ENCODE data around the gene GARNL3.

GARNL3 gene

GRCh38 chr9:127224178-127224882 is 40.2 kb upstream of the GARNL3 start (continued):
- TF ChIP-seq PRDM6 (tag by site-specific recombination; IDR thresholded peaks at IDR 0.05) = no peak
- no peak for TF ChIP-seq ZNF621 (tag by site-specific recombination; IDR thresholded peaks at IDR 0.05)
- no peak for TF ChIP-seq GFI1B (tag by site-specific recombination; IDR thresholded peaks at IDR 0.05)
- peak; percentile 84 for TF ChIP-seq KLF1 (tag by site-specific recombination; IDR thresholded peaks at IDR 0.05)
- peak; percentile 54; the same call in 1 of the 2 replicates for TF ChIP-seq ZBTB8A (tag by site-specific recombination; IDR thresholded peaks at IDR 0.05)
- TF ChIP-seq ZNF416 (tag by site-specific recombination; IDR thresholded peaks at IDR 0.05) = no peak
- TF ChIP-seq ZNF785 (tag by site-specific recombination; IDR thresholded peaks at IDR 0.05) = peak; percentile 79; the same call in 1 of the 2 replicates
- no peak for TF ChIP-seq ZNF791 (tag by site-specific recombination; IDR thresholded peaks at IDR 0.05)
- no peak for TF ChIP-seq ZNF157 (tag by site-specific recombination; IDR thresholded peaks at IDR 0.05)
- no peak for TF ChIP-seq ZNF18 (tag by site-specific recombination; IDR thresholded peaks at IDR 0.05)
- TF ChIP-seq RBAK (tag by site-specific recombination; IDR thresholded peaks at IDR 0.05) = no peak
- TF ChIP-seq ZNF501 (tag by site-specific recombination; IDR thresholded peaks at IDR 0.05) = no peak
- peak; percentile 39; the same call in 1 of the 2 replicates for TF ChIP-seq ZBTB7A (tag by site-specific recombination; IDR thresholded peaks at IDR 0.05; ENCODE audit: low read depth)
- TF ChIP-seq KLF8 (tag by site-specific recombination; IDR thresholded peaks at IDR 0.05) = peak; percentile 96
- TF ChIP-seq ZNF707 (tag by site-specific recombination; IDR thresholded peaks at IDR 0.05) = no peak
- TF ChIP-seq ZNF292 (tag by site-specific recombination; IDR thresholded peaks at IDR 0.05; ENCODE audit: borderline replicate concordance, low read depth) = no peak
- TF ChIP-seq ZNF350 (tag by site-specific recombination; IDR thresholded peaks at IDR 0.05) = no peak
- TF ChIP-seq ZNF112 (tag by site-specific recombination; IDR thresholded peaks at IDR 0.05) = no peak
- TF ChIP-seq ZNF777 (tag by site-specific recombination; IDR thresholded peaks at IDR 0.05; ENCODE audit: borderline replicate concordance) = peak; percentile 54; the same call in 1 of the 2 replicates
- TF ChIP-seq ZNF544 (tag by site-specific recombination; IDR thresholded peaks at IDR 0.05) = no peak
- no peak for TF ChIP-seq ZNF529 (tag by site-specific recombination; IDR thresholded peaks at IDR 0.05; ENCODE audit: insufficient replicate concordance)
- TF ChIP-seq ZNF433 (tag by site-specific recombination; IDR thresholded peaks at IDR 0.05; ENCODE audit: low read depth) = no peak
- no peak for TF ChIP-seq ZNF37A (tag by site-specific recombination; IDR thresholded peaks at IDR 0.05)
- no peak for TF ChIP-seq ZNF658 (tag by site-specific recombination; IDR thresholded peaks at IDR 0.05)
- TF ChIP-seq ZNF223 (tag by site-specific recombination; IDR thresholded peaks at IDR 0.05) = no peak
- no peak for TF ChIP-seq WT1 (tag by site-specific recombination; IDR thresholded peaks at IDR 0.05)
- TF ChIP-seq ZNF169 (tag by site-specific recombination; IDR thresholded peaks at IDR 0.05) = no peak
- no peak for TF ChIP-seq FEZF1 (tag by site-specific recombination; IDR thresholded peaks at IDR 0.05)
- TF ChIP-seq ZNF776 (tag by site-specific recombination; IDR thresholded peaks at IDR 0.05; ENCODE audit: borderline replicate concordance) = no peak
- TF ChIP-seq SP2 (tag by site-specific recombination; IDR thresholded peaks at IDR 0.05) = peak; percentile 88
- 0 out of 2 replicates have a peak, but pooled peaks have one; percentile 61 for TF ChIP-seq ZNF792 (tag by site-specific recombination; IDR thresholded peaks at IDR 0.05)
- no peak for TF ChIP-seq REST (tag by site-specific recombination; IDR thresholded peaks at IDR 0.05)
- TF ChIP-seq HOXD13 (CRISPR knock-in tag; IDR thresholded peaks at IDR 0.05; ENCODE audit: borderline replicate concordance) = no peak
- TF ChIP-seq ZNF664 (tag by site-specific recombination; IDR thresholded peaks at IDR 0.05) = no peak
- TF ChIP-seq SP3 (tag by site-specific recombination; IDR thresholded peaks at IDR 0.05) = peak; percentile 99
